Activated CD8-positive, alpha-beta memory T cell treated with anti-CD3 and anti-CD28 coated beads, Interleukin-2, amount 50 U/mL, for 4 hours (primary cell): ENCODE data around the gene GRHPR.
"Not testable (repeated sequence)": the region's sequence is repeated elsewhere in the genome, so short reads cannot be mapped to it uniquely, and the experiment has no call there.

Experiments used
- DNase-seq: peaks from one replicate; pipeline ENCODE4 v3.0.0-alpha.2; 2020

GRHPR gene

DNA sequence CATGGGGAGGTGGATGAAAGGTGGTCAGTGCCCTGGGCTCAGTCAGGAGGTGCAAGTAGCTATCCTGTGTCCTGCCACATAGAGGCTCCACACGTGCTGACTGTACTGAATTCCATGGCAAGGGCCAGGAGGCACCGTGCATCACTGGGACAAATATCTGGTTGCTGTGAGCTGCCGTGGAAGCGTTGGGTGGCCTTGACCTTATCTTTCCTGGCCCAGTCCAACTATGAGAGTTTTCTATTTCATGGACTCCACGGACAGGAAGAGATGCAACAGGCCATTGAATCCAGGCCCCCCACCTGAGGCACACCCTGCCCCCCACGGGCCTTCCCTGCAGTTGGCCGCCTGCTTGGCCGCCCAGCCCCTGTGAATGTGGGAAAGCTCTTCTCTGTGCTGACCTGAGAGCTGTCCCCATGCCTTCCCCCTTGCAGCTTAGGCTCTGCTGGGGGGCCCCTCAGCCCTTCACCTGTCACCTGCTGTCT, 1.7 kb downstream of the GRHPR start:
- DNase-seq = no peak

GRCh38 chr9:37424686-37425297, 2.3 kb downstream of the GRHPR start:
- no peak for DNase-seq

DNA sequence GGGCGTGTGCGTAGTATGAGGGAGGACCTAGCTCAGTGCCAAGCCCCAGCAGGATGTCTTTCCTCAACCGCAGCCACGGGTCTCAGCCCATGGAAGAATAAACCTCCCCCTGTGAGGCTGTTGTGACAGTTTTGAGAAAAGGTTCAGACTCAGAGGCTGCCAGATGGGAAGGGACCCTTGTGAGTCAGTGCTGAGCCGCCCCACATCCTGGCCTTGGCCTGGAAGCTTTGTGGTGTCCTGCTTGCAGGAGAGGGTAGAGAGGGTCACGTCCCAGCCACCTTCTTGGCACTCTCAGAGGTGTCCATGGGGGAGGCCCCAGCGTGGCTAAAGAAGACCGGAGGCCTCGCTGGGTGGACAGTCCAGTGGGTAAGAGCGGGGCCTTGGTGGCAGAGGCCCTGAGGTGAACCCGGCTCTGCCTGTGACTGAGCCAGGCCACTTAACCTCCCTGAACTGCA, 2.8 kb downstream of the GRHPR start:
- DNase-seq = no peak

GRCh38 chr9:37426431-37426830, 3.9 kb downstream of the GRHPR start:
- DNase-seq = not testable (repeated sequence)

GRCh38 chr9:37426846-37427245, 4.3 kb downstream of the GRHPR start:
- no peak for DNase-seq

DNA sequence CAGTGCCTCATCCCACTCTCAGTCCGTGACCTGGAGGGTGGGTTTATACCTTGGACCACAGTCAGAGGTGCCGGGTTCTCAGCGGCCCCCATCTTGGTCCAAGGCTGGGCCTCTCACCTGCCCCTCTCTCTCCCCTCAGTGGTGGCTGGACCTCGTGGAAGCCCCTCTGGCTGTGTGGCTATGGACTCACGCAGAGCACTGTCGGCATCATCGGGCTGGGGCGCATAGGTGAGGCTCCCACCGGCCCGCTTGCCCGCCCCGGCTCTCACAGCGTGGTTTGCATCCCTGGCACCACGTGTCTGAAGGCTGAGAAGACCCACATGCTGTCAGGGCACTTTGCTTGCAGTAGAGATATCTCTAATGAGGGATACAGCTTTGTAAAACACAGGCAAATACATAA, 5.8 kb downstream of the GRHPR start:
- no peak for DNase-seq

- DNase-seq = no peak
These were observed 7.2 kb downstream of the GRHPR start for GRCh38 chr9:37429441-37430285.

DNA sequence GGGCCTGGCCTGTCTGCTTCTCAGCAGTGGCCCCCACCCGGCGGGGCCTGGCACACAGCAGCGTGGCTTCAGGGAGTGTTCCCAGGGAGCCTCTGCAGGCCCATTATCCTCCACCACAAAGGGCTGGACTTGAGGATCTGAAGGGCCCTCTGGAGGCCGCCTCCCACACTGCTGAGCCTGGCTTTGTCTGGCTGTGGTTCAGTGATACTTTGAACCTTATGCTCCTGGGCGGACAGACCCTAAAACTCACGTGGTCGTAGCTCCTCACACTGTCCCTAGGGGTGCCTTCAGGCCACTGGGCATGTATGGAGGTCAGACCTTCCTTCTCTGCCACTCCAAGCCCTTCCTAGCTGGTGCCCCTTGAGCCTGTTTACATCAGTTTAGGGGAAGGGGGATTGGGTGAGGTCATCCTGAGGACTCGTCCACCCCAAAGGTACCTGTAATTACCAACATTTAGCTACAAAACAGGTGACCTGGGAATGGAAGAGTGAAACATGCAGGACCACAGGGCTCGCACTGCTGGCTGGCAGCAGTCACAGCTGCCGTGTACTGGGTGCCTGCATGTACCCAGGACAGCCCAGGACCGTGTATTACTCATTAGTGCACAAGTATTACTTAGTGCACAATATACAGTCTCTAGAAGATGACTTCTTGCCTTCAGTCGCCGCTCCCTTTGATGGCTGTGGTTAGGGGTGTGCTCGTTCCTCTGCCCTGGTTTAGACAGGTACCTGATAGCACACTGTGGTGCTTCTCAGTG, 8.5 kb downstream of the GRHPR start:
- DNase-seq = no peak

GRCh38 chr9:37432020-37432419, 9.5 kb downstream of the GRHPR start:
- no peak for DNase-seq

GRCh38 chr9:37433867-37434371, 11.4 kb downstream of the GRHPR start:
- no peak for DNase-seq

DNA sequence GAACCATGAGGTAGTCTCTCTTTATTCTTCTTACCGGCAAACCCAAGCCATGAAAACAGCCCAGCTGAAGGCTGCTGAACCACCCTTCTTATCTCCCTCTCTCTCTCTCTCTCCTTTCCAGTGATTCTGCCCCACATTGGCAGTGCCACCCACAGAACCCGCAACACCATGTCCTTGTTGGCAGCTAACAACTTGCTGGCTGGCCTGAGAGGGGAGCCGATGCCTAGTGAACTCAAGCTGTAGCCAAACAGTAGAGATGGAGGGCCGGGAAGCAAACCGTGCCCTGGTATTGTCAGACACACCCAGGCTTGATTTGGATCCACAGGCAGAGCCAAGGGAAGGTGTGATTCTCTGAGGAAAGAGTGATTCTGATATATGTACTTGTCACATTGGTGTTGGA, 14.0 kb downstream of the GRHPR start:
- no peak for DNase-seq

GRCh38 chr9:37437010-37437409, 14.5 kb downstream of the GRHPR start:
- DNase-seq = no peak

DNA sequence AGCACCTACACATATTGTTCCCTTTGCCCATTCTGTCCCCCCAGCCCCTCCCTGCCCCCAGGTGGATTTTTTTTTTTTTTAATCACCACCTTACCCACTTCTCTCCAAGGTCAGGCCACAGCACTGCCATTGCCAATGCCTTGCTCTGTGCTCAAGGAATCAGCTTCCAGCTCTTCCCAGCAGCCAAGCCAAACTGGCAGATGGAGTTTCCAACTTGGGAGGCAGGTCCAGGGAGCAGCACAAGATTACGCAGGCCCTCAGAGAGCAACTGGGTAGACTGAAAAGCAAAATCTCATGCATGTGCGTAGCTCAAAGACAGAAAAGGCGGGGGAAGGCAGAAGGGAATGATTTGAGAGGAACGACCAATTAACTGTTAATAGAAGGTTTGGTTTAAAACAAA, 15.1 kb downstream of the GRHPR start:
- no peak for DNase-seq

DNA sequence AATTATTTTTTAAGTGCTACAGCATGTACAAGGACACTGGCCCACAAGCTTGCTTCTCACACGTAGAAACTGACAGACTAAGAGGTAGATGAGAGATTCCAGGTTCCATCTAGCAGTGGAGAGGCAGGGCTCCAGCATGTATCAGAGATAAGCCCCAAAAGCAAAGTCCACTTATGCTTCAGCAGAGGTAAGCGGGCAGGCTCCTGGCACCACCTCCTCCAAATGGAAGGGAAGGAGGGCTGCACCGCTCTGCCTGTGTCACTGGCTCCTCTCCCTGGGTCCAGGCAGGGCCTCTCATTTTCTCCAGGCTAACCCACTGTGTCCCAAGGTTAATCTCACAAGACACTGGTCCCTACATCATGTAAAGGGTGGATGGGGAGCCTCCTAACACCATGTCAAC, 15.9 kb downstream of the GRHPR start:
- DNase-seq = no peak

DNA sequence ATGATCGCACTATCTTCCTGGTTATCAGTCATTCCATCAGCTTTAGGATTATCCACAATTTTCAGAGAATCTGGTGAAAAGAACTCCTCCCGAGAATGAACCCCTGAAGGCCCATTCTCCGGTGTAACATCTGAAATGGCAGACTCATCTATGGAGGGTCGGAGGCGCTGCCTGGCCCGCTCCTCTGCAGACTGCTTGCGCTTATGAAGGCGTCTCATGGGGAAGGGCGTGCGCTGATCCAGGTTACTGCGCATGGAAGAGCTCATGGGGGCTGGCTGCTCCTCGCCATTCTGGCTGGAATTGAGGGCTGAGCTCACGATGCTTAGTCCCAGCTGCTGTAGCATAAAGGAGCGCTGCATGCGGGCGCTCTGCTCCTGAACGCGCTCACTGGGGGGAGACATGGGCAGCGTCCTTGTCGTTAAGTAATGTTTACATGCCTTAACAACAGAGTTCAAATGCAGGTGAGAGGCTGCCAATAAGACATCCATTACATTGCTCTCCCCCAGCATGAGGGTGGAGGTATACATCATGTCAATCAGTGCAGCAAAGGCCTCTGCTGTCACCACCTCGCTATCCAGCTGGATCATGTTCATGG, 19.4 kb downstream of the GRHPR start:
- no peak for DNase-seq

- DNase-seq = no peak
These were observed 20.1 kb downstream of the GRHPR start for GRCh38 chr9:37442556-37442955.

GRCh38 chr9:37443566-37443965, 21.1 kb downstream of the GRHPR start:
- no peak for DNase-seq

DNA sequence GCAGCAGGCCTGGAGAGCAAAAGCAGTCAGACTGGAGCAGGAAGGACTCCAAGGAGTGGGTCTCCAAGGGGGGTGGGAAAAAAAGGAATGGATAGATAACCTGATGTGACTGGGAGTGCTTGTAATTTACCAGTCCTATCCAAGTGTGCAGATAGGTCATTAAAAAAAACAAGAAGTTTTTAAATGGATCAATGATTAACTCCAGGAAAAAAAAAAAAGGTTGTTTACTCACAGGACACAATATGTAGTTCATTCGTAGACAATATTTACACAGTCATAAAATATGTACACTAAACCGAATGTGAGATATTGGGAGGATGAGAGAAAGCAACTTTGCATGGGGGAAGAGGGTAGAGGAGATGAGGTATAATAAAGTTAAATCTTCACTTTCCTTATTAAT, 22.4 kb downstream of the GRHPR start:
- DNase-seq = no peak

DNA sequence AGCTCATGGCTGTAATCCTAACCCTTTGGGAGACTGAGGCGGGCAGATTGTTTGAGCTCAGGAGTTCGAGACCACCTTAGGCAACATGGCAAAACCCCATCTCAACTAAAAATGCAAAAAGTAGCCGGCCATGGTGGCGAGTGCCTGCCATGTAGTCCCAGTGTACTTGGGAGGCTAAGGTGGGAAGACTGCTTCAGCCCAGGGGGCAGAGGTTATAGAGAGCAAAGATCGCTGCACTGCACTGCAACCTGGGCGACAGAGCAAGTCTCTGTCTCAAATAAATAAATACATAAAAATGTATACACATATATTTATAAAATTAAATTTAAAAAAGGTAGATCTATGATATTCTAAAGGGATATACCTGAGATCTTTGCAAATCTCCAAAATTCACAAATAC, 23.3 kb downstream of the GRHPR start:
- DNase-seq = no peak

DNA sequence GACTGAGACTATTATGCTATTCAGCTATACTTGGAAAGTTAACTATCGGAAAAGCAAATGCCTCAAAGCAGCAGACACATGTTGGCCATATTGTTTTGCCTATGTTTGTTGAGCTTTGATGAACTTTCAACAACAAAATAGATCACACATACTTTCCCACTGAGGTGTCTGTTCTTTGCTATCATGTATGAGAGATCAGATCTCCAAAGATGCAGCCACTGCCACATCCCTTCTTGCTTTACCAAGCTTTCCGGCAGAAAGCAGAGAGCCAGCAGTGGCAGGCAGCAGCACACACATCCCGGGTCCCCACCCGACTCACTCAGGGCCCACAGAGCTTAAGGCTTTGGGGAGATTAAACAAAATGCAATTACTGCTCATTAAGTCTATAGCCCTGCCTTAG, 23.9 kb downstream of the GRHPR start:
- DNase-seq = no peak

- no peak for DNase-seq
These were observed 24.6 kb downstream of the GRHPR start for GRCh38 chr9:37447111-37447510.

- no peak for DNase-seq
These were observed 27.6 kb downstream of the GRHPR start for GRCh38 chr9:37449862-37450632.
